ENCODE results near the gene EEF2K.

- TF ChIP-seq POLR2A (IDR thresholded peaks at IDR 0.05; ENCODE audit: extremely low read depth, insufficient read length): no peak
- TF ChIP-seq CTCF (IDR thresholded peaks at IDR 0.05; ENCODE audit: low read depth, low read length): no peak
- no peak for TF ChIP-seq MAX (IDR thresholded peaks at IDR 0.05; ENCODE audit: low read depth, low read length)
- TF ChIP-seq MYC (IDR thresholded peaks at IDR 0.05; ENCODE audit: low read depth, low read length): no peak
These were observed 79.0 kb downstream of the EEF2K start for GRCh38 chr16:22285080-22285479.

All from NB4 (cell line).